HG03045 (cell line): ENCODE measurements around the gene CCL11.

Experiments
- ATAC-seq: cut with Tn5 transposase; IDR thresholded peaks from one replicate; pipeline ENCODE4 v1.9.1; 2021; ENCODE audit warnings: mild to moderate bottlenecking, moderate library complexity; ENCODE audit not compliant: unreplicated experiment

Gene CCL11

GRCh38 chr17:34285286-34285792 is at the start of gene CCL11:
CCL11 (plus strand) TSS chr17:34285742; CDS start chr17:34285809, 67 bp downstream.
- ATAC-seq = no peak

DNA sequence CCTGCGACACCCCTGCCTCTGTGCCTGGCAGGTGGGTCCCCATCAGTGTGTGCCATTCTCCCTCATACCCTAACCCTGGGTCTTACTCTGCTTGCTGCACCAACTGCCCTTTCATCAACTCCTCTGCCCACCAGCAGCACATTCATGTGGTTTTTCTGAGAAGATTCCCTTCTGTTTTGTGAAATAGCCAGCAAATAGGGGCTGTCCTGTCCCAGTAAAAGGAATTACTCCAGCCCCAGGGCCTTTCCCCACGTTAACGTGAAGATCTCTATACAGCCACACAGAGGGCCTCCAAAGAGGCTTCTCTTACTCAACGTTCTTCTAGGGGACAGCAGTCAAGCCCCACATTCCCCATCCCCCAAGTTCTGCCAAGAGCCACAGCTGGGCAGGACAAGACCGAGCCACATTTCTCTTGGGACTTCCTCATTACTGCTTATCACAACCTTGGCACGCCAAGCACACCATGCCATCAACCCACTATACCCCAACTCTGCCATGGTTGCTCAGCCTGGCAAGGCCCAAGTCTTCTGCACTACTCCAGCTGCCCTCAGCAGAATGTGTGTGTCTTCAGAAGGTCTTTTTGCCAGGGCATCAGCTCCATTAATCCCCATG is 49.2 kb upstream of the CCL11 start:
- ATAC-seq = no peak

GRCh38 chr17:34237458-34237857 is 48.1 kb upstream of the CCL11 start:
- no peak for ATAC-seq

- no peak for ATAC-seq
Observed at GRCh38 chr17:34241062-34241461, 44.5 kb upstream of the CCL11 start.

DNA sequence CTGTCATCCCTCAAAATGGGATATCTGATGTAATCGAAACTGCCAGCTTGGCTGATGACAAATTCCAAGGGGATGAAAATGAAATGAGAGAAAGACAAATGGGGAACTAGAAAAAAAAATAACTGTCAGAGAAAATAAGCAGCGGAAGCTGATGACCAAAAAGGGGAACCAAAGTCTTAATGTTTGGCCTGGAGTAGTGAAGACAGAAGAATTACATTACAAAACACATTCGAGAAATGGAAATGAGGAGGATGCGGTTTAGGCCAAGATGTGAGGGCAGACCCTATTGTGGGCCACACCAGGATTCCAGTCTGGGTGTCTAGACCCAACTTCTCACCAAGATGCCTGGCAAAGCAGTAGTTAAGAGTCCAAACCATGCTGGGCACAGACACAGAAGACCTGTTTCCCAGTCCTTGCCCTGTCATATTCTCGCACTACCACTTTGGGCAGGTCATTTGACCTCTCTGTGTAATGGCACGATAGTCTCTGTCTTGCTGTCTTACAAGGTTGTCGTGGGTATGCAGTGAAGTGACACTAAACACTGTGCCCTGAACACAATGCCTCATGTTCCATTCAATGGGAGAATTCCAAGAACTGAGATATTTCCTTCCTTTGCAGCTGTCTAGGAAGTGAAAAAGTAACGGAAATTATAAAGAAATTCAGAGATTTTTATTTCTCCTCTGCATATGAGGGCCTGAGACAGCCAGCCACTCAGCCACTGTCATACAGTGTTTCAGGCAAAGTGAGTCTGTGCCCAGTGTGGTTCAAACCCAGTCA is 42.8 kb upstream of the CCL11 start:
- ATAC-seq = no peak

DNA sequence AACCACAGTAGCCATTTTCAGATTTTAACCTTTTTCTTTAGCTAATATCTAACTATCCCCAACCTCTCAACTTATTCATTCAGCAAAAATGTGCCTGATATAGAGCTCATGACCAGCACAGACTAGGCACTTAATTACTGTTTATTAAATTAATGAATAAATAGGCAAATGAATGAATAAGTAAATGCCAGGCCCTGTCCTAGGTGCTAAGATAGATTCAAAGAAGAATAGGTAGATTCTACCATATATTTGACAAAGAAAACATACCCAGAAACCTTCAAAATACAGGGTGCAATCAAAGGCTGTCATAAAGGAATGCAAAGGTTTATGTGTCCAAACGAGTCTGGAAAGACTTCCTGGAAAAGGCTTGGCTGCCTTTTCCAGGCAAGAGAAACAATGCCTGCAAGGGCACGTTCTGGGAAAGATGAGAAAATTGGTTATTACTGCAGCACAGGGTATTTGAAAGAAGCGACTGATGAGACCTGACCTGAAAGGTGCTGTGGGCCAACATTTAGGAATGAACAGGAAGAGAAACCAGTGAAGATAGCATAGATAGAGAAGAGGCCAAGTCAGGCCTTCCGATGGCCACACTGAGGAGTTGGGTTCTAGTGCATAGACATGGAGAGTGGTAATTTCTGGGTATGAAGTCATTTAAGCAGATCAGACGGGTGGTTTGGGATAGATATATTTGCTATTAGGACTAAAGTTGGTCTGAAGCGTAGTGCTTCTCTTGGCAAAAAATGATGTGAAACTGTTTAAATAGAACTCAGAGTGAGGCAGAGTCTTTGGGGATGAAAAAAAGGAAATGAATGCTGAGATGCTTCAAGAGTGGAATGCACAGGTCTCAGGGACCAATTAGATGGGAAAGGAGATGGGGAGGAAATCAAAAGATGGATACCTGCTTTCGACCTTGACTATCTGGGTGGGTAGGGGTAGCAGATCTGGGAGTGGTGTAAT is 41.9 kb upstream of the CCL11 start:
- no peak for ATAC-seq

DNA sequence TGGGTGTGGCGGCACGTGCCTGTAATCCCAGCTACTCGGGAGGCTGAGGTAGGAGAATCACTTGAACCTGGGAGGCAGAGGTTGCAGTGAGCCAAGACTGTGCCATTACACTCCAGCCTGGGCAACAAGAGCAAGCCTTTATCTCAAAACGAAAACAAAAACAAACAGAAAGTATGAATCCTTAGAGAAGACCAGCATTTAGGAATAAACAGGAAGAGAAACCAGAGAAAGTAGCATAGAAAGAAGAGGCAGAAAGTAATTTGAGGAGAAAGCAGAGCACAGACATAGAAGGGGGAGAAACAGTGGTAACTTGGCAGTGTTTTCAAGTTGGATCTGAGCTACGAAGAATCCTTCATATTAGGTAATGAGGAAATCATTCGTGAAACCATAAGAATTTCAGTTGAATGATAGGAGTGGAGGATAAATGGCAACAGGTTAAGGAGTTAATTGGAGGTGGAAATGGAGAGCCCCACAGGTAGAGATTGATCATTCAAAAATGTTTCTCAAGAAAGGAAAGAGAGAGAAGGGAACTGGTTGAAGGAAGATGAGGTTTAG is 40.1 kb upstream of the CCL11 start:
- ATAC-seq = no peak

DNA sequence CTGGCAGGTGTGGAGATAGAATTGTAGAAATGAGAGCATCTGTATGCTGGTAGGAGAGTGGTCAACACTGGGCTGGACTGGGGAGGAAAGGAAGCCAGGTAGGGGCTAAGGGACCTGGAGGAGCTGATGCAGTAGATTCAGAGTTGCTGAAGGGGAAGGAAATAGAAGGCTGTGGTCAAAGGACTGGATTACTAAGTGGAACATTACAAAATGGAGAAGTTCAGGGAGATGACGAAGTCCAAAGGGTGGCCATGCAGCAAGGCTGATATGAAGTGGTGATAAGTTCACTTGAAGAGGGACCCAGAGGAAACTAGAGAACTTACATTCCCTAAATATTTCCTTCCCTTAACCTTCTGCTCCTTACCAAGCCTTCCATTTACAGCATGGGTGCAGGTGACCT is 39.1 kb upstream of the CCL11 start:
- ATAC-seq = no peak

DNA sequence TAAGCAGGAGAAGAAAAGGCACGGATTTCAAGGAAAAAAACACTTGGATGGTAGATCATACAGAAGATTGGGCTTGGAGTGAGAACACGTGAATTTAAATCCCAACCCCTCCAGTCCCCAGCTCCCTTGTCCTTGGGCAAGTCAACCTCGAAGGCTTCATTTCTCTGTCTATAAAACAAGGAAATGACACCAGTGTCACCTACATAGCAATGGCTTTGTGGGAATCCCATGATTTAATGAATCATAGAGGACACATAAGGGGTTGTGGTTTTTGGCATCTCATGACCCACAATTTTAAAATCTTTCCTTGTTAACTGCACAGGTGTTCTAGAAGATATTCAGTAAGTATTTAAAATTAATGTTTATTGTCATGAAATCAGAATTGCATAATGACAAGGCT is 38.7 kb upstream of the CCL11 start:
- no peak for ATAC-seq

- no peak for ATAC-seq
Observed at GRCh38 chr17:34248511-34249024, 37.0 kb upstream of the CCL11 start.

GRCh38 chr17:34249061-34249460 is 36.5 kb upstream of the CCL11 start:
- ATAC-seq = no peak

- ATAC-seq = no peak
Observed at GRCh38 chr17:34249478-34249877, 36.1 kb upstream of the CCL11 start.

DNA sequence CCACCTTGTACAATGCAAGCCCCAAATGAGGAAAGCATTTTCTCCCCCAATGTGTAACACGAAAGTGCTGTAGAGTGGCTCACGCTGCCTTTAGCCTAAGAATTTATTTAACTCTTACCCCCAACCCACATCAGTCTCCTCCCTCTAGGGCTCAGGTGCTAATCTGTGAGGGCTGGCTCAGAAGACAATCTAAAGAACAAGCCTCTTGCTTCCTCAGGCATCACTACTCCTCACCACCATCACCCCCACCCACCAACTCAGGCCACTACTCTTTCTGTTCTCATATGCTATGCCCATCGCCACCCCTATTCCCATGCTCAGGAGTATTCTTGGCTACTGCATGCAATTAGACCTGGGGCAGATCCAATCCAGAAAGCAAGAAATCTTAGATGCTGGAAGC is 34.4 kb upstream of the CCL11 start:
- no peak for ATAC-seq

- no peak for ATAC-seq
Observed at GRCh38 chr17:34252095-34252443, 33.5 kb upstream of the CCL11 start.

- no peak for ATAC-seq
Observed at GRCh38 chr17:34252444-34253138, 33.0 kb upstream of the CCL11 start.

DNA sequence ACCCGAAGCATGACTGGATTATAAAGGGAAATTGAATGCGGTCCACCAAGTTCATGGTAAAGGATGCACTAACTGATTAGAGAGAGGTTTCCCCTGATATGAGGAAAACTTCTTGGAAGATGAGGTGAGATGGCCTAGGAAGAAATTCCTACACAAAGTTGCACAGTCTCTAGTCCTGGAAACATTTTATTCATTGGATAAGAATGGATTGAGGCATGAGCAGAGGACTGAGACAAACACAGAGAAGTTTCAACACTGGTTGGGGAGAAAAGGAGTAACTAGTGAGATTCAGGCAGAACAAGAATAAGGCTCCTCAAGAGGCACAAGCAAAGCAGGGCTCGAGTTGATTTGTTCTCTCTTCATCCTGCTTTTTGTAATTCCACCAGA is 32.4 kb upstream of the CCL11 start:
- ATAC-seq = no peak

DNA sequence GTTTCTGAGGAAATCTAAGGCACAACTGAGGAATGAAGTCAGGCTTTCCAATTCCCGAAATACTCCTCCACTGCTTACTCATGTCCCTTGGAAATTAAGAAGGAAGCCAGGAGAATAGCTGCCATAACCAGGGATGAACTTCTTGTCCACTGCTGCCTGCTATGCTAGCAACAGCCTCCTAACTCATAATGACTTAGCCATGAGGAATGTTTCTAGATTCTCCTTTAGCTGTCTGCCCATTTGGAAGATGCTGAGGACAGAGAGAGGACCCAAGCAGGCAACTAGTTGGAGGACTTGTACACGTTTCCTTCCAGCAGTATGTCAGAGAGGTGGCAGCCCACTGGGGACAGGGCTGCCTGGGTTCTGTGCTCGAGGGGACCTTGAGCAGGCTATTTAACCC is 31.4 kb upstream of the CCL11 start:
- no peak for ATAC-seq

GRCh38 chr17:34254651-34255380 is 30.7 kb upstream of the CCL11 start, which contains the start of gene CCL2:
CCL2 (plus strand) TSS chr17:34255285; CDS start chr17:34255350, 65 bp downstream.
- no peak for ATAC-seq

GRCh38 chr17:34255381-34255732 is 30.2 kb upstream of the CCL11 start:
- no peak for ATAC-seq

GRCh38 chr17:34255841-34256240 is 29.7 kb upstream of the CCL11 start:
- ATAC-seq = no peak
